ENCODE measurements around the gene KLHL17. TPM values are rescaled to one million over a fixed set of nuclear protein-coding genes. Genes with fewer than 3 reads are reported as not detected.

The KLHL17 gene
- total RNA-seq, 1 donor from 2014 or later = 47.3 TPM

GRCh38 chr1:964691-965525 is 4.5 kb downstream of the KLHL17 start:
- Mint-ChIP-seq H3K27me3 (ENCODE audit: insufficient read depth) (peaks cover 6% of the 10 kb centered on the region), H3K9me3 (no peaks in the 10 kb centered on the region), H3K27ac (no peak overlapping the region), H3K4me1 (ENCODE audit: low read depth) (no peaks in the 10 kb centered on the region), H3K4me3 (no peak overlapping the region), H3K36me3 (ENCODE audit: low read depth) (no peaks in the 10 kb centered on the region)
- intact Hi-C loops (cut with micrococcal nuclease) = no loop called here
- DNase-seq (ENCODE audit: low spot score) = no peak

- Mint-ChIP-seq H3K9me3 (no peaks in the 10 kb centered on the region), H3K27ac (peak overlapping the region; percentile 29), H3K4me3 (no peak overlapping the region), H3K36me3 (ENCODE audit: low read depth) (no peaks in the 10 kb centered on the region), H3K4me1 (ENCODE audit: low read depth) (no peaks in the 10 kb centered on the region), H3K27me3 (ENCODE audit: insufficient read depth) (peaks cover 4% of the 10 kb centered on the region)
- intact Hi-C loops (cut with micrococcal nuclease) = no loop called here
- DNase-seq (ENCODE audit: low spot score) = no peak
Observed at GRCh38 chr1:965526-966134, 5.2 kb downstream of the KLHL17 start.

- H3K27me3 Mint-ChIP-seq (ENCODE audit: insufficient read depth) = peaks cover 4% of the 10 kb centered on the region
- peak within 1 kb of the TSS; percentile 76 for H3K4me3 Mint-ChIP-seq
- intact Hi-C loops (cut with micrococcal nuclease) = no loop called here
- peak within 1 kb of the TSS; percentile 44 for H3K27ac Mint-ChIP-seq
- no peaks in the 10 kb centered on the region for H3K36me3 Mint-ChIP-seq (ENCODE audit: low read depth)
- no peaks in the 10 kb centered on the region for H3K9me3 Mint-ChIP-seq
- H3K4me1 Mint-ChIP-seq (ENCODE audit: low read depth) = no peaks in the 10 kb centered on the region
- no peak for DNase-seq (ENCODE audit: low spot score)
Observed at GRCh38 chr1:966135-966703, 5.8 kb downstream of the KLHL17 start, which contains the start of gene PLEKHN1. Gene PLEKHN1 (plus strand): TSS chr1:966482. CDS start chr1:966532, 50 bp downstream.

GRCh38 chr1:966704-967300 is 6.4 kb downstream of the KLHL17 start:
- Mint-ChIP-seq H3K9me3 (no peaks in the 10 kb centered on the region), H3K27ac (peak overlapping the region; percentile 44), H3K27me3 (ENCODE audit: insufficient read depth) (peaks cover 4% of the 10 kb centered on the region), H3K4me3 (peak overlapping the region; percentile 76), H3K4me1 (ENCODE audit: low read depth) (no peaks in the 10 kb centered on the region), H3K36me3 (ENCODE audit: low read depth) (no peaks in the 10 kb centered on the region)
- peak; percentile 68 for DNase-seq (ENCODE audit: low spot score)
- intact Hi-C loops (cut with micrococcal nuclease) = loop anchor here (1.0 kb wide), 1 partner anchor 8 kb away; the partner anchor contains the start of gene NOC2L

GRCh38 chr1:967466-968343 is 7.3 kb downstream of the KLHL17 start:
- Mint-ChIP-seq H3K9me3 (no peaks in the 10 kb centered on the region), H3K27me3 (ENCODE audit: insufficient read depth) (peaks cover 4% of the 10 kb centered on the region), H3K36me3 (ENCODE audit: low read depth) (no peaks in the 10 kb centered on the region), H3K4me3 (no peak overlapping the region), H3K27ac (no peak overlapping the region), H3K4me1 (ENCODE audit: low read depth) (no peaks in the 10 kb centered on the region)
- intact Hi-C loops (cut with micrococcal nuclease) = loop anchor here (1.0 kb wide), 1 partner anchor 8 kb away; the partner anchor contains the start of gene NOC2L
- no peak for DNase-seq (ENCODE audit: low spot score)

DNA sequence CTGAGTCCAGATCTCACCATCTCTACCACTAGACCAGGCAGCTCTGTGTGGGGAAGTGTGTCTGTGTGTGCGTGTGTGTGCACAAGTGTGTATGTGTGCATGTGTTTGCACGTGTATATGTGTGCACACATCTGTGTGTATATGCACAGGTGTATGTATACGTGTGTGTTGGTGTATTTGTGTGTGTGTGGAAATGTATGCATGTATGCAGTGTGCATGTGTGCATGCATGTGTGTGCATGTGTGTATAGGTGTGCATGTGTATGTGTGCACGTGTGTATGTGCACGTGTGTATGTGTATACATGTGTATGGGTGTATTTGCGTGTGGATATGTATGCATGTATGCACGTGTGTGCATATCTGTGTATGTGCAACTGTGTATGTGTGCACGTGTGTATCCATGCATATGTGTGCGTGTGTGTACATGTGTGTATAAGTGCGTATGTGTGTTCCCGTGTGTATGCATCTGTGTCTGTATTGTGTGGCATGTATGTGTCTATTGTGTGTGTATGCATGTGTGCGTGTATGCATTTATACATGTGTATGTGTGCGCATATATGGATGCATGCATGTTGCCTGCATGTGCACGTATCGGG is 9.0 kb downstream of the KLHL17 start:
- H3K36me3 Mint-ChIP-seq (ENCODE audit: low read depth) = no peaks in the 10 kb centered on the region
- H3K4me1 Mint-ChIP-seq (ENCODE audit: low read depth) = no peaks in the 10 kb centered on the region
- H3K27me3 Mint-ChIP-seq (ENCODE audit: insufficient read depth) = peaks cover 4% of the 10 kb centered on the region
- H3K27ac Mint-ChIP-seq = no peak overlapping the region
- intact Hi-C loops (cut with micrococcal nuclease) = no loop called here
- no peaks in the 10 kb centered on the region for H3K9me3 Mint-ChIP-seq
- no peak overlapping the region for H3K4me3 Mint-ChIP-seq
- DNase-seq (ENCODE audit: low spot score) = no peak

GRCh38 chr1:970242-970972 is 10.0 kb downstream of the KLHL17 start:
- H3K36me3 Mint-ChIP-seq (ENCODE audit: low read depth) = no peaks in the 10 kb centered on the region
- H3K27me3 Mint-ChIP-seq (ENCODE audit: insufficient read depth) = peaks cover 4% of the 10 kb centered on the region
- no peak for DNase-seq (ENCODE audit: low spot score)
- H3K4me1 Mint-ChIP-seq (ENCODE audit: low read depth) = no peaks in the 10 kb centered on the region
- no peak overlapping the region for H3K4me3 Mint-ChIP-seq
- H3K9me3 Mint-ChIP-seq = no peaks in the 10 kb centered on the region
- intact Hi-C loops (cut with micrococcal nuclease) = no loop called here
- H3K27ac Mint-ChIP-seq = no peak overlapping the region

DNA sequence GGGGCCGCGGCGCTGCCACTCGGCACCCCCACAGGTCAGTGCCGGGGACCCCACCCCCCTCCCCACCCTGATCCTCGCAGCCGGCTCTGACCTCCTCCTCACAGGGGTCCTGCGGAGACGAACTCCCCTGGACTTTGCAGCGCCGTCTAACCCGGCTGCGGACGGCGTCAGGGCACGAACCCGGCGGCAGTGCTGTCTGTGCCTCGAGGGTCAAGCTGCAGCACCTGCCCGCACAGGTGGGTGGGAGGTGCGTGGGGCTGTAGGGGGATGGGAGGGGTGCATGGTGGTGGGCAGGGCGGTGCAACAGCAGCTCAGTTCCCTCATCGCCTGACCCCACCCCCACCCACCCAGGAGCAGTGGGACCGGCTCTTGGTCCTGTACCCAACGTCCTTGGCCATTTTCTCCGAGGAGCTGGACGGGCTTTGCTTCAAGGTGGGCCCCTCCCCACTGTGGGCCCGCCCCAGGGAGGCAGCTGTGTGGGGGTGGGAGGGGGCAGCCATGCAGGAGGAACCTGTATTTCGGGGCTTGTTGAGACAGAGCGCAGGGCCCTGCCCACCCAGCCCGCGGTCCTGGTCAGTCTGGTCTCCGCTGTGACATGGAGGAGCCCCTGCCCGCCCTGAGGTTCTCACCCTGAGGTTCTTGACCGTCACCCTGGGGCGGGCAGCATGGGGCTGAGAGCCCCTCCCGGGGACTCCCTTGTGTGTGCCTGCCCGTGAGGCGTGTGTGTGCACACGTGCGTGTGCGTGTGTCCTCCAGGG is 10.8 kb downstream of the KLHL17 start:
- no peaks in the 10 kb centered on the region for H3K36me3 Mint-ChIP-seq (ENCODE audit: low read depth)
- H3K27me3 Mint-ChIP-seq (ENCODE audit: insufficient read depth) = peaks cover 9% of the 10 kb centered on the region
- no peaks in the 10 kb centered on the region for H3K9me3 Mint-ChIP-seq
- no peak overlapping the region for H3K4me3 Mint-ChIP-seq
- no peak for DNase-seq (ENCODE audit: low spot score)
- intact Hi-C loops (cut with micrococcal nuclease) = no loop called here
- no peak overlapping the region for H3K27ac Mint-ChIP-seq
- no peaks in the 10 kb centered on the region for H3K4me1 Mint-ChIP-seq (ENCODE audit: low read depth)

DNA sequence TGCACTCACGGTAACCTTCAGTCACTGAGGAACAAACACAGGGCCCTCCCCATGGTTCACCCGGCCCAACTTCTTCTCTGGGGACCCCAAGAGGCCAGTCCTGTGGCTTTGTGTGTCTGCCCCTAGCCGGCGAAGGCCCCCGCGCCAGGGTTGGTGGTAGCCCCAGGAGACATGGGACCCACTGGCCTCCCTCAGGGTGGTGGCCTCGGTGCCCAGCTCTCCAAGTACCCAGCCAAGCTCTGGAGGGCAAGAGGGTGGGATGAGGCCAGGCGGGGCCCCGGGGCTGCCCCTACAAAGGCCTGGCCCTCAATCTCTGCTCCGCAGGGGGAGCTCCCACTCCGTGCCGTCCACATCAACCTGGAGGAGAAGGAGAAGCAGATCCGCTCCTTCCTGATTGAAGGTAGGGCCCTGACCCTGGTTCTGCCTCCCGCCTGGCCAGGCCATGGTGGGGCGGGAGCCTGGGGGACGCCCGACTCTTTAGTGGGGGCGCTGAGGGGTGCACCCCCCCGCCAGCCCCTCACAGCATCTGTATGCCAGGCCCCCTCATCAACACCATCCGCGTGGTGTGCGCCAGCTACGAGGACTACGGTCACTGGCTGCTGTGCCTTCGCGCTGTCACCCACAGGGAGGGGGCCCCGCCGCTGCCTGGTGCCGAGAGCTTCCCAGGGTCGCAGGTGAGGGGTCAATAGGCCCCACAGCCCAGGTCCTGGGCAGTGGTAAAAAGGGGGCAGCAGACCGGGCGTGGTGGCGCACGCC is 11.5 kb downstream of the KLHL17 start:
- H3K27ac Mint-ChIP-seq = no peak overlapping the region
- no peaks in the 10 kb centered on the region for H3K4me1 Mint-ChIP-seq (ENCODE audit: low read depth)
- peaks cover 9% of the 10 kb centered on the region for H3K27me3 Mint-ChIP-seq (ENCODE audit: insufficient read depth)
- no peak overlapping the region for H3K4me3 Mint-ChIP-seq
- no peaks in the 10 kb centered on the region for H3K36me3 Mint-ChIP-seq (ENCODE audit: low read depth)
- H3K9me3 Mint-ChIP-seq = no peaks in the 10 kb centered on the region
- intact Hi-C loops (cut with micrococcal nuclease) = no loop called here
- no peak for DNase-seq (ENCODE audit: low spot score)

GRCh38 chr1:972726-973458 is 12.5 kb downstream of the KLHL17 start:
- intact Hi-C loops (cut with micrococcal nuclease) = no loop called here
- Mint-ChIP-seq H3K36me3 (ENCODE audit: low read depth) (no peaks in the 10 kb centered on the region), H3K27me3 (ENCODE audit: insufficient read depth) (peaks cover 9% of the 10 kb centered on the region), H3K4me3 (no peak overlapping the region), H3K4me1 (ENCODE audit: low read depth) (no peaks in the 10 kb centered on the region), H3K9me3 (no peaks in the 10 kb centered on the region), H3K27ac (no peak overlapping the region)
- no peak for DNase-seq (ENCODE audit: low spot score)
